BLaER1 treated with 17β-estradiol and CSF1 and Interleukin-3, amounts not matched to agents 10 nM and 100 nM (cell line): ENCODE results near the gene INSR.

Source experiments
- H3K27ac ChIP-seq, 11 experiments: shearing (Covaris generic); formaldehyde crosslinking; 2 replicates each; pipeline ENCODE4 v1.8.1; 2022
- H3K27me3 ChIP-seq, 11 experiments: shearing (Covaris generic); formaldehyde crosslinking; 2 replicates each; pipeline ENCODE4 v1.8.1; 2022
- H3K36me3 ChIP-seq, 11 experiments: shearing (Covaris generic); formaldehyde crosslinking; 2 replicates each; pipeline ENCODE4 v1.8.1; 2022
- H3K4me1 ChIP-seq, 10 experiments: shearing (Covaris generic); formaldehyde crosslinking; 2 replicates each; pipeline ENCODE4 v1.8.1; 2022
- H3K4me2 ChIP-seq, 11 experiments: shearing (Covaris generic); formaldehyde crosslinking; 2 replicates each; pipeline ENCODE4 v1.8.1; 2022
- H3K4me3 ChIP-seq, 10 experiments: shearing (Covaris generic); formaldehyde crosslinking; 2 replicates each; pipeline ENCODE4 v1.8.1; 2022
- H3K9ac ChIP-seq, 11 experiments: shearing (Covaris generic); formaldehyde crosslinking; 2 replicates each; pipeline ENCODE4 v1.8.1; 2022
- H3K9me3 ChIP-seq, 11 experiments: shearing (Covaris generic); formaldehyde crosslinking; replicated peaks in 1 of 11; 2 replicates each; pipeline ENCODE4 v1.8.1; 2022
- H4K20me1 ChIP-seq, 11 experiments: shearing (Covaris generic); formaldehyde crosslinking; 2 replicates each; pipeline ENCODE4 v1.8.1; 2022
- Cebpa-rat ChIP-seq, 11 experiments: shearing (Covaris generic); IDR thresholded peaks; 2 replicates each; pipeline ENCODE4 v1.8.1; 2022

INSR gene

DNA sequence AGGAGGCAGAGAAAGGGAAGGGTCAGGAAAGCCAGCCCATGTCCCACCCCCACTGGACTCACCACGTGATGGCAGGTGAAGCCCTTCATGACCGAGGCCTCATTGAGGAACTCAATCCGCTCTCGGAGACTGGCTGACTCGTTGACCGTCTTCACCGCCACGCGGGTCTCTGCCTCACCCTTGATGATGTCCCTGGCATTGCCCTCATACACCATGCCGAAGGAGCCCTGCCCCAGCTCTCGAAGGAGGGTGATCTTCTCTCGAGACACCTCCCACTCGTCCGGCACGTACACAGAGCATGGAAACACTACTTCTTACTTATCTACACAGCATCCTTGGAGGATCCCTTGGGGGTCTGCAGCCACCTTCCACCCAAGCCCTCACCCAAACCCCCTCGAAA lies 169.0 kb downstream of the INSR start:
- H3K4me2 ChIP-seq = no peak overlapping the region
- TF ChIP-seq Cebpa-rat (IDR thresholded peaks at IDR 0.05) = no peak
- peaks cover 10 to 26% (median 19%) of the 10 kb centered on the region in 11 experiments; a peak in 20 of 22 replicates for H3K9me3 ChIP-seq

DNA sequence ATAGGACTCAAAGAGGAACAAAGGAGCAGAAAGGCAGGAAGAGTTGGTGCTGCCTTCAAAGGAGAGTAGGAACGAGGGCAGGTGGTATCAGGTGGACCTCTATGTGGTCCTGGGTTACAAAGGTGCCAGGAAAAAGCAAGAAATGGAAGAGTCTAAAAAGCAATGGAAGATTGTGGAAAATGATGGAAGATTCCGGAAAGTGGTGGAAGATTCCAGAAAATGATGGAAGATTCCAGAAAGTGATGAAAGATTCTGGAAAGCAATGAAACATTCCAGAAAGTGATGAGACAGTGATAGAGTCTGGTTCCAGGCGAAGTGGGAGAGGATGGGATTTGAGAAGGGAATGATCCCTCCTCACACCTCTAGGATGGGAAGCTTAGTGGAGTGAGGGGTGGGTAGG lies 169.4 kb downstream of the INSR start:
- Histone ChIP-seq H3K4me2 (no peak overlapping the region), H3K4me3 (no peak overlapping the region), H3K9ac (no peak overlapping the region), H3K9me3 (peaks cover 9 to 22% (median 16%) of the 10 kb centered on the region in 11 experiments; a peak in 20 of 22 replicates), H3K27me3 (no peaks in the 10 kb centered on the region), H4K20me1 (peaks cover 0 to 34% (median 7%) of the 10 kb centered on the region in 11 experiments; a peak in 10 of 22 replicates), H3K4me1 (no peaks in the 10 kb centered on the region), H3K36me3 (peaks cover 92 to 97% (median 95%) of the 10 kb centered on the region in 11 experiments), H3K27ac (no peak overlapping the region)
- TF ChIP-seq Cebpa-rat (IDR thresholded peaks at IDR 0.05) = no peak

More for the DNA sequence above, 169.0 kb downstream of the INSR start:
- no peak overlapping the region for H3K27ac ChIP-seq
- H3K36me3 ChIP-seq = peaks cover 92 to 97% (median 95%) of the 10 kb centered on the region in 11 experiments
- H3K4me3 ChIP-seq = no peak overlapping the region
- no peaks in the 10 kb centered on the region for H3K27me3 ChIP-seq
- no peaks in the 10 kb centered on the region for H3K4me1 ChIP-seq
- H4K20me1 ChIP-seq = peaks cover 0 to 30% (median 5%) of the 10 kb centered on the region in 11 experiments; a peak in 10 of 22 replicates
- H3K9ac ChIP-seq = no peak overlapping the region

DNA sequence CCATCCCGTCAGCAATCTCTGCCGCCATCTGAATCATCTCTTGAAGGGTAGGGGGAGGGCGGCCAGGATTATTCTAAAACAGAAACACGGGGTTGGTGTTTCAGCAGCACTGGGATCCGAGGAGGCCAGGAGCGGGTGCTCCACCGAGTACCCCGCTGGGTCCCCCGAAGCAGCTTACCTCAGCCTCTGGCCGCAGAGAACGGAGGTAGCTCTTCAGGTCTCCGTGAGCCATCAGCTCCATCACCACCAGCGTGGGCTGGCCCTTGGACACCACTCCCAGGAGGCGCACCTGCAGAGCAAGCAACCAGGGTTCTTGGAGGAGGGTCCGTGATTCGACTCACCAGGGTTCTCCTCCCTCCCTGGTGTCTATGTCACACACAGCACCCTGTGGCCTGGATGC lies 171.5 kb downstream of the INSR start:
- Histone ChIP-seq H3K27me3 (no peaks in the 10 kb centered on the region), H3K36me3 (peaks cover 91 to 97% (median 95%) of the 10 kb centered on the region in 11 experiments), H3K4me1 (no peaks in the 10 kb centered on the region), H3K4me2 (no peak overlapping the region), H3K9me3 (peaks cover 7 to 22% (median 15%) of the 10 kb centered on the region in 11 experiments; a peak in 20 of 22 replicates), H3K9ac (no peak overlapping the region), H3K4me3 (no peak overlapping the region), H3K27ac (no peak overlapping the region), H4K20me1 (peaks cover 0 to 39% (median 9%) of the 10 kb centered on the region in 11 experiments; a peak in 10 of 22 replicates)
- TF ChIP-seq Cebpa-rat (IDR thresholded peaks at IDR 0.05) = no peak

DNA sequence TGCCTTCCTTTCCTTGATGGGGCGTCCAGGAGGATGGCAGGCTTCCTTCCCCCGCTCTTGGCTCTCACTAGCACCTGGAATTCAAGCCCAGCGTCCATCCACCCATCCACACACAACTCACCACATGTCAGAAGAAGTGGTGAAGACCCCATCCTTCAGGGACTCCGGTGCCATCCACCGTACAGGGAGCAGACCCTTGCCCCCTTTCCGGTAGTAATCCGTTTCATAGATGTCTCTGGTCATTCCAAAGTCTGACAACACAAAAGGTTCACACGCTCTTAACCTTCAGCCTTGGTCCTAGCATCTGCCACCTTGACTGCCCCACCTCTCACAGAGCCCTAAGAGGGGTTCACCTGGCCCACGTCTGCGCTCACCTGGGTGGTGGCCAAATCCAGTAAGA lies 173.7 kb downstream of the INSR start:
- Histone ChIP-seq H3K36me3 (peaks cover 88 to 97% (median 95%) of the 10 kb centered on the region in 11 experiments), H4K20me1 (peaks cover 0 to 35% (median 14%) of the 10 kb centered on the region in 11 experiments; a peak in 11 of 22 replicates), H3K27ac (no peak overlapping the region), H3K4me3 (no peak overlapping the region), H3K27me3 (no peaks in the 10 kb centered on the region), H3K4me1 (no peaks in the 10 kb centered on the region), H3K4me2 (no peak overlapping the region), H3K9ac (no peak overlapping the region; a peak in 1 of 22 replicates), H3K9me3 (peaks cover 0 to 6% (median 2%) of the 10 kb centered on the region in 11 experiments; a peak in 10 of 22 replicates)
- no peak for TF ChIP-seq Cebpa-rat (IDR thresholded peaks at IDR 0.05)

DNA sequence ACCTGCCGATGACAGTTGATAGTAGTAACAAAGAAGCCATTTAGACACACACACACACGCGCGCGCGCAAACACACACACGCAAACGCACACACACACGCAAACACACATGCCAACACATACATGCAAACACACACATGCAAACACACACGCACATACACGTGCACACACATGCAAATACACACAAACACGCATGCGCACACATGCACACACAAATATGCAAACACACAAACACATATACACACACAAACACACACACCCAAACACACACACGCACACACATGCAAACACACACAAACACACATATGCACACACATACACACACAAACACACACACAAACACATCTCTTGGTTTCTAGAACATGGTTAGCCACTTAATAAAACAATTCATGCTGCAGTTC lies 174.6 kb downstream of the INSR start:
- H4K20me1 ChIP-seq = peaks cover 0 to 29% (median 14%) of the 10 kb centered on the region in 11 experiments; a peak in 10 of 22 replicates
- TF ChIP-seq Cebpa-rat (IDR thresholded peaks at IDR 0.05) = no peak
- H3K36me3 ChIP-seq = peaks cover 84 to 97% (median 94%) of the 10 kb centered on the region in 11 experiments
- peaks cover 0 to 10% (median 5%) of the 10 kb centered on the region in 11 experiments; a peak in 8 of 22 replicates for H3K9me3 ChIP-seq
- H3K9ac ChIP-seq = no peak overlapping the region
- H3K27ac ChIP-seq = no peak overlapping the region
- no peak overlapping the region for H3K4me3 ChIP-seq
- no peaks in the 10 kb centered on the region for H3K4me1 ChIP-seq
- no peak overlapping the region for H3K4me2 ChIP-seq
- no peaks in the 10 kb centered on the region for H3K27me3 ChIP-seq

DNA sequence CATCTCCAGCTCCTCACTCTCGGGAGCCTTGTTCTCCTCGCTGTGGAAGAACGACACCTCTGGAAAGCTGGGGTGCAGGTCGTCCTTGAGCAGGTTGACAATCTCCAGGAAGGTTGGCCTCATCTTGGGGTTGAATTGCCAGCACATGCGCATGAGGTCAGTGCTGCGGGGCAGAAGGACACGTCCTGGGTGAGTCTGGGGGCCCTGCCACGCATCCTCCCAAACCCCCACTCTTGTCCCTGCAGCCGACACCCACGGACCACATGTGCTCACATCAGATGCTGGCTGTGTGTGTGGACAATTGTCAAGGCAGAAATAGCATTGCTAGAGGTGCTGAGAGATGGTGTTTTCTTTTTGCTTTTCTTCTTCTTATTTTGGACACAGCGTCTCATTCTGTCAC lies 177.0 kb downstream of the INSR start:
- no peak for TF ChIP-seq Cebpa-rat (IDR thresholded peaks at IDR 0.05)
- Histone ChIP-seq H3K27me3 (no peaks in the 10 kb centered on the region), H3K4me1 (no peaks in the 10 kb centered on the region), H3K27ac (no peak overlapping the region), H3K9me3 (peaks cover 4 to 21% (median 11%) of the 10 kb centered on the region in 11 experiments; a peak in 16 of 22 replicates), H3K36me3 (peaks cover 68 to 95% (median 88%) of the 10 kb centered on the region in 11 experiments), H3K4me3 (no peak overlapping the region), H4K20me1 (peaks cover 0 to 29% (median 14%) of the 10 kb centered on the region in 11 experiments; a peak in 11 of 22 replicates), H3K9ac (no peak overlapping the region), H3K4me2 (no peak overlapping the region)

DNA sequence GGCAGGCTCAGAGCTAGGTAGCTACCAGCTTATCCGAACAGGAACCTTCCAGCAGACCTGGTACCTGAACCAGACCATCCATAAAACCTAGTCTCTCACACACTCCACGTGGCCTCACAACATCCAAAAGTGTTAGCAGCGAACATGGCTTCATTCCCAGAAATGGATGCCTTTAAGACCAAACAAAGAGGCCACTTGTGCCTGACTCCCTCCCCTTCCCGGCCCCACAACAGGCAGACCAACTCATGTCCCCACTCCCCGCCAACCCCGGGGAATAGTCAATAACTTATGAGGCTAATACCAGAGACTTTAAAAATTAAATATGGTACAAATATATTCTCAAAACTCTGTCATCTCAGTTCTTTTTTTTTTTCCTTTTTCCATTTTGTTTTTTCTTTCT lies 178.5 kb downstream of the INSR start:
- no peak overlapping the region for H3K27ac ChIP-seq
- no peak overlapping the region for H3K9ac ChIP-seq
- no peak overlapping the region for H3K4me2 ChIP-seq
- peaks cover 4 to 21% (median 11%) of the 10 kb centered on the region in 11 experiments; a peak in 16 of 22 replicates for H3K9me3 ChIP-seq
- peaks cover 52 to 80% (median 73%) of the 10 kb centered on the region in 11 experiments for H3K36me3 ChIP-seq
- no peaks in the 10 kb centered on the region; a peak in 1 of 22 replicates for H3K27me3 ChIP-seq
- no peaks in the 10 kb centered on the region for H3K4me1 ChIP-seq
- peaks cover 0 to 20% (median 18%) of the 10 kb centered on the region in 11 experiments; a peak in 12 of 22 replicates for H4K20me1 ChIP-seq
- no peak overlapping the region for H3K4me3 ChIP-seq
- TF ChIP-seq Cebpa-rat (IDR thresholded peaks at IDR 0.05) = no peak

DNA sequence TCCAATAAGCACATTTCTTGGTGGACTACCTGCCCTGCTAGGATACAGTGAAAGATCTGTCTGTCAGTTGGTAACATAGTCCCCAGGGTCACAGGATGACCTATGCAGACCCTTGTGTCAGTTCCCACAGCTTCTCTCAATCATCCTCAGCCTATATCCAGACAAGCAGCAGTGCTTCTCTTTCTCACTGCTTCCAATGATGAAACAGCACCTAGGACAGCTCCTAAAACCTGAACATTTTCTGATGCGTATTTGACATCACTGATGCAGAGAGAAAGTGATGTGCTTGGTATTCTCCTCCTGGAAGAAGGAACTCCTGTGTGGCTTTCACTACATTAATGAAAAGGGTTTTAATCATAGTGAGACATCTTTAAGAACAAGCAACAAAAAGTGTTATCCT lies 181.0 kb downstream of the INSR start:
- no peak overlapping the region for H3K4me3 ChIP-seq
- no peak overlapping the region for H3K4me2 ChIP-seq
- no peak overlapping the region for H3K27ac ChIP-seq
- peaks cover 4 to 21% (median 11%) of the 10 kb centered on the region in 11 experiments; a peak in 16 of 22 replicates for H3K9me3 ChIP-seq
- H3K9ac ChIP-seq = no peak overlapping the region
- TF ChIP-seq Cebpa-rat (IDR thresholded peaks at IDR 0.05) = no peak
- H3K27me3 ChIP-seq = peaks cover 0 to 5% (median 0%) of the 10 kb centered on the region in 11 experiments; a peak in 1 of 22 replicates
- no peaks in the 10 kb centered on the region for H3K4me1 ChIP-seq
- peaks cover 0 to 12% (median 0%) of the 10 kb centered on the region in 11 experiments; a peak in 7 of 22 replicates for H4K20me1 ChIP-seq
- peaks cover 30 to 55% (median 48%) of the 10 kb centered on the region in 11 experiments for H3K36me3 ChIP-seq

DNA sequence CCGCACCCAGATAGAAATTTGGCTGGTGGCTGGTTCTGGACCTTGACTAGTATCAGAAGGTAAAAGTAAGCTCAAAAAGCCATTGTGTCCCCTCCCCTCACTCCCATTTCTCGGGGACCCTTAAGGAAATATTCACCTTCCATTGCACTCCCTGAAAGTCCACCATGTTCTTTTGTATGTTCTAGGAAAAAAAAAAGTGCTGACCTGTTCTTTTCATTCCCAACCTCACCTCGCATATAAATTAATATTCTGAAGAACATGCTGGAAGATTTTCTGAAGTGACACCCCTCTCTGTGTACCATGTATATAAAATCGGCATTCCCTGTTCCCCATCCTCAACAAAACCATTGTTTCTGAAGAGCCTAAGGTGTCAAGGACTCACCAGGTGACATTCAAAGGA lies 181.5 kb downstream of the INSR start:
- Histone ChIP-seq H3K9me3 (peaks cover 4 to 21% (median 11%) of the 10 kb centered on the region in 11 experiments; a peak in 16 of 22 replicates), H3K27ac (no peak overlapping the region), H3K4me2 (no peak overlapping the region), H3K4me3 (no peak overlapping the region), H3K27me3 (peaks cover 0 to 5% (median 0%) of the 10 kb centered on the region in 11 experiments; a peak in 1 of 22 replicates), H4K20me1 (peaks cover 0 to 12% (median 0%) of the 10 kb centered on the region in 11 experiments; a peak in 7 of 22 replicates), H3K4me1 (no peaks in the 10 kb centered on the region), H3K36me3 (peaks cover 24 to 49% (median 43%) of the 10 kb centered on the region in 11 experiments), H3K9ac (no peak overlapping the region)
- TF ChIP-seq Cebpa-rat (IDR thresholded peaks at IDR 0.05) = no peak
